ENCODE results near the gene MPL.

DNA sequence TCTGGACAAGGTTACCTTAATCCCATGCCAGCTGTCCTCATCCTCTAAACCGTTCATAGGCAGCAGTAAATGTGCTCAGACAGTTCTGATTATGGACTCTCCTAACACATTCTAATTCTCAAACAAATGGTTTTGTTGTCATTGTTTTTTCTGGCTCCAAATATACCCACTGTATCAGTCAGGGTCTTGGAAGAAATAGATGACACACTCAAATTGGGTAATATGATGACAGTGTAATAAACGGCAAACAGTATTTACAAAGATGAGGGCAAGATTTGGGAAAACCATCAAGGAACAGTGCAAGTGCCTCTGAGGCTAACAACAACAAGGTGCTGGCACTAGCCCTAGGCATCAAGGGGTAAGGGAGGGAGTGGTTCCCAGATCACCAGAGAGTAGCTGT lies 16.9 kb downstream of the MPL start:
- TF ChIP-seq, protein P1, sequence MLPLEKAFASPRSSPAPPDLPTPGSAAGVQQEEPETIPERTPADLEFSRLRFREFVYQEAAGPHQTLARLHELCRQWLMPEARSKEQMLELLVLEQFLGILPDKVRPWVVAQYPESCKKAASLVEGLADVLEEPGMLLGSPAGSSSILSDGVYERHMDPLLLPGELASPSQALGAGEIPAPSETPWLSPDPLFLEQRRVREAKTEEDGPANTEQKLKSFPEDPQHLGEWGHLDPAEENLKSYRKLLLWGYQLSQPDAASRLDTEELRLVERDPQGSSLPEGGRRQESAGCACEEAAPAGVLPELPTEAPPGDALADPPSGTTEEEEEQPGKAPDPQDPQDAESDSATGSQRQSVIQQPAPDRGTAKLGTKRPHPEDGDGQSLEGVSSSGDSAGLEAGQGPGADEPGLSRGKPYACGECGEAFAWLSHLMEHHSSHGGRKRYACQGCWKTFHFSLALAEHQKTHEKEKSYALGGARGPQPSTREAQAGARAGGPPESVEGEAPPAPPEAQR (CRISPR knock-in tag; IDR thresholded peaks at IDR 0.05), result no peak
- TF ChIP-seq, protein P2, sequence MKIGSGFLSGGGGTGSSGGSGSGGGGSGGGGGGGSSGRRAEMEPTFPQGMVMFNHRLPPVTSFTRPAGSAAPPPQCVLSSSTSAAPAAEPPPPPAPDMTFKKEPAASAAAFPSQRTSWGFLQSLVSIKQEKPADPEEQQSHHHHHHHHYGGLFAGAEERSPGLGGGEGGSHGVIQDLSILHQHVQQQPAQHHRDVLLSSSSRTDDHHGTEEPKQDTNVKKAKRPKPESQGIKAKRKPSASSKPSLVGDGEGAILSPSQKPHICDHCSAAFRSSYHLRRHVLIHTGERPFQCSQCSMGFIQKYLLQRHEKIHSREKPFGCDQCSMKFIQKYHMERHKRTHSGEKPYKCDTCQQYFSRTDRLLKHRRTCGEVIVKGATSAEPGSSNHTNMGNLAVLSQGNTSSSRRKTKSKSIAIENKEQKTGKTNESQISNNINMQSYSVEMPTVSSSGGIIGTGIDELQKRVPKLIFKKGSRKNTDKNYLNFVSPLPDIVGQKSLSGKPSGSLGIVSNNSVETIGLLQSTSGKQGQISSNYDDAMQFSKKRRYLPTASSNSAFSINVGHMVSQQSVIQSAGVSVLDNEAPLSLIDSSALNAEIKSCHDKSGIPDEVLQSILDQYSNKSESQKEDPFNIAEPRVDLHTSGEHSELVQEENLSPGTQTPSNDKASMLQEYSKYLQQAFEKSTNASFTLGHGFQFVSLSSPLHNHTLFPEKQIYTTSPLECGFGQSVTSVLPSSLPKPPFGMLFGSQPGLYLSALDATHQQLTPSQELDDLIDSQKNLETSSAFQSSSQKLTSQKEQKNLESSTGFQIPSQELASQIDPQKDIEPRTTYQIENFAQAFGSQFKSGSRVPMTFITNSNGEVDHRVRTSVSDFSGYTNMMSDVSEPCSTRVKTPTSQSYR (CRISPR knock-in tag; IDR thresholded peaks at IDR 0.05), result no peak
- TF ChIP-seq, protein P3, sequence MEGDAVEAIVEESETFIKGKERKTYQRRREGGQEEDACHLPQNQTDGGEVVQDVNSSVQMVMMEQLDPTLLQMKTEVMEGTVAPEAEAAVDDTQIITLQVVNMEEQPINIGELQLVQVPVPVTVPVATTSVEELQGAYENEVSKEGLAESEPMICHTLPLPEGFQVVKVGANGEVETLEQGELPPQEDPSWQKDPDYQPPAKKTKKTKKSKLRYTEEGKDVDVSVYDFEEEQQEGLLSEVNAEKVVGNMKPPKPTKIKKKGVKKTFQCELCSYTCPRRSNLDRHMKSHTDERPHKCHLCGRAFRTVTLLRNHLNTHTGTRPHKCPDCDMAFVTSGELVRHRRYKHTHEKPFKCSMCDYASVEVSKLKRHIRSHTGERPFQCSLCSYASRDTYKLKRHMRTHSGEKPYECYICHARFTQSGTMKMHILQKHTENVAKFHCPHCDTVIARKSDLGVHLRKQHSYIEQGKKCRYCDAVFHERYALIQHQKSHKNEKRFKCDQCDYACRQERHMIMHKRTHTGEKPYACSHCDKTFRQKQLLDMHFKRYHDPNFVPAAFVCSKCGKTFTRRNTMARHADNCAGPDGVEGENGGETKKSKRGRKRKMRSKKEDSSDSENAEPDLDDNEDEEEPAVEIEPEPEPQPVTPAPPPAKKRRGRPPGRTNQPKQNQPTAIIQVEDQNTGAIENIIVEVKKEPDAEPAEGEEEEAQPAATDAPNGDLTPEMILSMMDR (IDR thresholded peaks at IDR 0.05), result no peak
- TF ChIP-seq, protein P4, sequence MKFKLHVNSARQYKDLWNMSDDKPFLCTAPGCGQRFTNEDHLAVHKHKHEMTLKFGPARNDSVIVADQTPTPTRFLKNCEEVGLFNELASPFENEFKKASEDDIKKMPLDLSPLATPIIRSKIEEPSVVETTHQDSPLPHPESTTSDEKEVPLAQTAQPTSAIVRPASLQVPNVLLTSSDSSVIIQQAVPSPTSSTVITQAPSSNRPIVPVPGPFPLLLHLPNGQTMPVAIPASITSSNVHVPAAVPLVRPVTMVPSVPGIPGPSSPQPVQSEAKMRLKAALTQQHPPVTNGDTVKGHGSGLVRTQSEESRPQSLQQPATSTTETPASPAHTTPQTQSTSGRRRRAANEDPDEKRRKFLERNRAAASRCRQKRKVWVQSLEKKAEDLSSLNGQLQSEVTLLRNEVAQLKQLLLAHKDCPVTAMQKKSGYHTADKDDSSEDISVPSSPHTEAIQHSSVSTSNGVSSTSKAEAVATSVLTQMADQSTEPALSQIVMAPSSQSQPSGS (CRISPR knock-in tag; IDR thresholded peaks at IDR 0.05; ENCODE audit: borderline replicate concordance, low read depth), result no peak
- TF ChIP-seq HMGA2 (CRISPR knock-in tag; IDR thresholded peaks at IDR 0.05) (no peak), FOXJ3 (CRISPR knock-in tag; IDR thresholded peaks at IDR 0.05; ENCODE audit: borderline replicate concordance) (no peak), NR1H2 (CRISPR knock-in tag; IDR thresholded peaks at IDR 0.05) (no peak), TEAD4 (CRISPR knock-in tag; IDR thresholded peaks at IDR 0.05) (no peak)
- TF ChIP-seq, protein P5, sequence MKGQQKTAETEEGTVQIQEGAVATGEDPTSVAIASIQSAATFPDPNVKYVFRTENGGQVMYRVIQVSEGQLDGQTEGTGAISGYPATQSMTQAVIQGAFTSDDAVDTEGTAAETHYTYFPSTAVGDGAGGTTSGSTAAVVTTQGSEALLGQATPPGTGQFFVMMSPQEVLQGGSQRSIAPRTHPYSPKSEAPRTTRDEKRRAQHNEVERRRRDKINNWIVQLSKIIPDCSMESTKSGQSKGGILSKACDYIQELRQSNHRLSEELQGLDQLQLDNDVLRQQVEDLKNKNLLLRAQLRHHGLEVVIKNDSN (CRISPR knock-in tag; IDR thresholded peaks at IDR 0.05), result no peak
